B cell (primary cell): ENCODE results near the gene LIMS2. TPM values are rescaled to one million over a fixed set of nuclear protein-coding genes. Genes with fewer than 3 reads are reported as not detected.

ENCODE experiments used
- ATAC-seq: fragments of 200-7000 bp; cut with Tn5 transposase; one replicate; pipeline ENCODE4 v1.10.0; 2021; ENCODE audit warnings: low read depth, mild to moderate bottlenecking, moderate number of reproducible peaks, moderate library complexity
- CTCF ChIA-PET: fragments of 350-600 bp; sonication (Branson Sonifier 250); formaldehyde crosslinking; loops from one replicate; lab custom pipeline; 2021; ENCODE audit warnings: antibody characterized with exemption, inconsistent platforms; lab: Charles Lee
- POLR2A ChIA-PET: fragments of 350-600 bp; sonication (Branson Sonifier 250); formaldehyde crosslinking; loops from one replicate; lab custom pipeline; 2021; ENCODE audit warnings: antibody characterized with exemption; lab: Charles Lee
- DNase-seq: peaks from one replicate; pipeline ENCODE4 v3.0.0; 2013
- H2AFZ ChIP-seq: 2 replicates; pipeline ENCODE4 v1.6.1; 2012; ENCODE audit warnings: mild to moderate bottlenecking, low read depth, low read length; ENCODE audit not compliant: insufficient read depth, poor library complexity, severe bottlenecking
- H3K27ac ChIP-seq, 2 donors: 1 replicate in 1 of 2; 2 replicates in 1 of 2; pipeline ENCODE4 v1.5.1; 2012 to 2013; ENCODE audit warnings: low read length in 2 of 2, mild to moderate bottlenecking in 2 of 2, moderate library complexity in 1 of 2
- H3K27me3 ChIP-seq, 4 experiments: fragments of 200-600 bp in 1 of 4; sonication (generic) in 1 of 4; replicated peaks in 1 of 4; 1 replicate in 2 of 4; 2 replicates in 2 of 4; pipeline versions ENCODE4 v1.6.1 to v1.7.0; 2013 to 2016; ENCODE audit warnings: low read length in 3 of 4, mild to moderate bottlenecking in 2 of 4, mixed read lengths in 1 of 4, moderate library complexity in 1 of 4; ENCODE audit not compliant: insufficient read depth in 4 of 4, control insufficient read depth in 3 of 4; ENCODE audit errors: control extremely low read depth in 1 of 4
- H3K36me3 ChIP-seq, 2 experiments: replicated peaks in 1 of 2; 1 replicate in 1 of 2; 2 replicates in 1 of 2; pipeline versions ENCODE4 v1.6.1 to v1.7.1; 2013; ENCODE audit warnings: low read length in 1 of 2; ENCODE audit not compliant: insufficient read depth in 2 of 2, control insufficient read depth in 1 of 2; ENCODE audit errors: control extremely low read depth in 1 of 2, extremely low read depth in 1 of 2
- H3K4me1 ChIP-seq, 2 donors: fragments of 200-600 bp in 1 of 2; sonication (generic) in 1 of 2; 1 replicate in 1 of 2; 2 replicates in 1 of 2; pipeline versions ENCODE4 v1.5.1 to v1.6.1; 2013 to 2017; ENCODE audit warnings: low read length in 2 of 2; ENCODE audit not compliant: control insufficient read depth in 2 of 2, insufficient read depth in 2 of 2
- H3K4me2 ChIP-seq: replicated peaks from 2 replicates; pipeline ENCODE3; 2012; ENCODE audit warnings: mild to moderate bottlenecking, low read depth, low read length; ENCODE audit not compliant: poor library complexity, severe bottlenecking
- H3K4me3 ChIP-seq, 5 experiments: fragments of 200-600 bp in 1 of 5; sonication (generic) in 1 of 5; 1 replicate in 3 of 5; 2 replicates in 2 of 5; pipeline versions ENCODE4 v1.5.1 to v1.7.0; 2011 to 2016; ENCODE audit warnings: low read length in 4 of 5, mild to moderate bottlenecking in 4 of 5, low read depth in 2 of 5, control low read depth in 1 of 5, moderate library complexity in 1 of 5; ENCODE audit not compliant: insufficient read depth in 1 of 5; ENCODE audit errors: control extremely low read depth in 1 of 5, extremely low read depth in 1 of 5
- H3K79me2 ChIP-seq: fragments of 200-600 bp; sonication (generic); one replicate; pipeline ENCODE4 v1.6.0; 2016; ENCODE audit warnings: low read length; ENCODE audit not compliant: control insufficient read depth, insufficient read depth
- H3K9ac ChIP-seq: fragments of 200-600 bp; sonication (generic); 2 replicates; pipeline ENCODE4 v1.6.1; 2017; ENCODE audit warnings: mild to moderate bottlenecking, low read length, moderate library complexity
- H3K9me3 ChIP-seq, 3 donors: one replicate each; pipeline versions ENCODE4 v1.6.1 to v1.7.1; 2013; ENCODE audit warnings: low read length in 2 of 3; ENCODE audit not compliant: control insufficient read depth in 2 of 3, insufficient read depth in 1 of 3; ENCODE audit errors: control extremely low read depth in 1 of 3
- H4K20me1 ChIP-seq: 2 replicates; pipeline ENCODE4 v1.6.0; 2012; ENCODE audit warnings: mild to moderate bottlenecking, low read length; ENCODE audit not compliant: insufficient read depth, control insufficient read depth, poor library complexity, severe bottlenecking
- H3K27ac Mint-ChIP-seq: one replicate; pipeline ENCODE4 v1.8.0; 2021; ENCODE audit warnings: mixed read lengths
- H3K27me3 Mint-ChIP-seq: one replicate; pipeline ENCODE4 v1.8.0; 2021; ENCODE audit warnings: mixed read lengths
- H3K4me1 Mint-ChIP-seq: one replicate; pipeline ENCODE4 v1.8.0; 2021; ENCODE audit warnings: mixed read lengths
- H3K4me3 Mint-ChIP-seq: one replicate; pipeline ENCODE4 v1.8.0; 2021; ENCODE audit warnings: mixed read lengths
- H3K9me3 Mint-ChIP-seq: one replicate; pipeline ENCODE4 v1.8.0; 2022; ENCODE audit warnings: mixed read lengths; ENCODE audit not compliant: insufficient read depth
- CTCF ChIP-seq: fragments of 200-600 bp; IDR thresholded peaks from one replicate; pipeline ENCODE4 v1.8.0; 2022; ENCODE audit warnings: antibody characterized with exemption, mild to moderate bottlenecking
- EZH2 ChIP-seq: IDR thresholded peaks from 2 replicates; pipeline ENCODE4 v1.6.1; 2012; ENCODE audit warnings: borderline replicate concordance, low read depth, mild to moderate bottlenecking, moderate library complexity, low read length; ENCODE audit not compliant: insufficient read depth, poor library complexity, severe bottlenecking
- WGBS: methylation state at CpG from one replicate; pipeline ENCODE4 v1.1.5; 2013; ENCODE audit warnings: missing lambda C conversion rate; ENCODE audit not compliant: insufficient coverage; 5-methylcytosine and 5-hydroxymethylcytosine counted together
- intact Hi-C: fragments of 100-400 bp; cut with micrococcal nuclease; formaldehyde crosslinking; loops from one replicate; pipeline ENCODE4 v1.10.0; 2022
- polyA plus RNA-seq: library from polyadenylated mRNA; depleted of rRNA; stranded (reverse); fragments of >200 nt; gene quantifications from 2 replicates; pipeline ENCODE4 v1.2.3, GENCODE V29; 2012
- total RNA-seq, 2 donors: library from RNA; stranded (reverse); fragments of 120-200 nt in 1 of 2; gene quantifications; 1 replicate in 1 of 2; 2 replicates in 1 of 2; pipeline versions ENCODE4 v1.2.3 to v1.2.4, GENCODE V29; 2013 to 2022

LIMS2 gene
- total and polyA plus RNA-seq, 2 donors (not counting 1 experiment from before 2014, with no cell fraction given) = 6.7 to 32.2 TPM

- Mint-ChIP-seq H3K9me3 (no peaks in the 10 kb centered on the region), H3K4me3 (no peak overlapping the region), H3K27me3 (peaks cover 39% of the 10 kb centered on the region), H3K4me1 (peaks cover 11% of the 10 kb centered on the region), H3K27ac (no peak overlapping the region)
- Histone ChIP-seq H3K27ac (no peak overlapping the region), H3K4me2 (no peak overlapping the region), H3K79me2 (no peaks in the 10 kb centered on the region), H3K9me3 (peaks cover 0 to 3% (median 0%) of the 10 kb centered on the region in 3 donors), H3K4me1 (peaks cover 12 to 14% of the 10 kb centered on the region in 2 donors), H2AFZ (no peak overlapping the region), H3K36me3 (no peaks in the 10 kb centered on the region), H3K27me3 (peaks cover 0 to 36% (median 23%) of the 10 kb centered on the region in 4 experiments), H4K20me1 (no peaks in the 10 kb centered on the region), H3K4me3 (no peak overlapping the region), H3K9ac (no peak overlapping the region)
- ChIA-PET POLR2A (no interaction called here), CTCF (interaction anchor here (1.0 kb wide), 1 partner anchor 81 kb away, joined by 8 read pairs; no protein-coding TSS in a partner anchor)
- 84% methylated on average over 19 of the region's 20 CpGs for WGBS
- ATAC-seq = no peak
- no peak for TF ChIP-seq CTCF
- TF ChIP-seq EZH2 = no peak
- intact Hi-C loops = no loop called here
- no peak for DNase-seq
Measured at GRCh38 chr2:127672341-127673224, 2.7 kb downstream of the LIMS2 start.
